Fibroblast of lung (primary cell): Measurements from ENCODE around the gene CARMIL1. TPM values are rescaled to one million over a fixed set of nuclear protein-coding genes. Genes with fewer than 3 reads are reported as not detected.
A peak's percentile ranks its signal among the peaks of the same experiment; 100 is the strongest.

Experiments used
- DNase-seq, 2 donors: peaks; one replicate each; pipeline versions ENCODE4 v3.0.0 to v3.0.0-alpha.2; 2010; ENCODE audit warnings: low read depth in 2 of 2
- H2AFZ ChIP-seq: 2 replicates; pipeline ENCODE4 v1.5.1; 2012; ENCODE audit warnings: low read length, control low read depth, inconsistent platforms
- H3K27ac ChIP-seq: 2 replicates; pipeline ENCODE4 v1.5.1; 2011; ENCODE audit warnings: low read length, control low read depth; ENCODE audit not compliant: insufficient read depth
- H3K27me3 ChIP-seq: 2 replicates; pipeline ENCODE4 v1.5.1; 2011; ENCODE audit warnings: mild to moderate bottlenecking, low read length; ENCODE audit not compliant: control insufficient read depth, insufficient read depth
- H3K36me3 ChIP-seq: 2 replicates; pipeline ENCODE4 v1.5.1; 2011; ENCODE audit warnings: low read length; ENCODE audit not compliant: control insufficient read depth, insufficient read depth
- H3K4me1 ChIP-seq: 2 replicates; pipeline ENCODE4 v1.5.1; 2011; ENCODE audit warnings: low read length; ENCODE audit not compliant: control insufficient read depth, insufficient read depth; ENCODE audit errors: extremely low read depth
- H3K4me2 ChIP-seq: 2 replicates; pipeline ENCODE4 v1.5.1; 2011; ENCODE audit warnings: low read length, control low read depth; ENCODE audit not compliant: insufficient read depth; ENCODE audit errors: extremely low read depth
- H3K4me3 ChIP-seq, 4 experiments: fragments of 200-600 bp in 1 of 4; sonication (generic) in 1 of 4; replicated peaks in 1 of 4; 2 replicates each; pipeline ENCODE4 v1.5.1; 2011 to 2016; ENCODE audit warnings: low read length in 4 of 4, low read depth in 3 of 4, mild to moderate bottlenecking in 3 of 4, control low read depth in 2 of 4, inconsistent platforms in 1 of 4, mixed read lengths in 1 of 4; ENCODE audit not compliant: insufficient read depth in 1 of 4; ENCODE audit errors: control extremely low read depth in 1 of 4
- H3K79me2 ChIP-seq: 2 replicates; pipeline ENCODE4 v1.5.1; 2012; ENCODE audit warnings: mild to moderate bottlenecking, low read length, inconsistent platforms; ENCODE audit not compliant: control insufficient read depth, insufficient read depth
- H3K9ac ChIP-seq: 2 replicates; pipeline ENCODE4 v1.5.1; 2011; ENCODE audit warnings: mild to moderate bottlenecking, low read length, control low read depth; ENCODE audit not compliant: insufficient read depth
- H3K9me3 ChIP-seq: 2 replicates; pipeline ENCODE4 v1.5.1; 2012; ENCODE audit warnings: low read depth, low read length; ENCODE audit not compliant: control insufficient read depth, insufficient read depth
- H4K20me1 ChIP-seq: 2 replicates; pipeline ENCODE4 v1.5.1; 2011; ENCODE audit warnings: low read length; ENCODE audit not compliant: control insufficient read depth, insufficient read depth; ENCODE audit errors: extremely low read depth
- CTCF ChIP-seq, 2 donors: IDR thresholded peaks in 1 of 2; conservative IDR thresholded peaks in 1 of 2; 1 replicate in 1 of 2; 2 replicates in 1 of 2; pipeline ENCODE4 v1.5.1; 2011 to 2012; ENCODE audit warnings: low read length in 2 of 2, control low read depth in 1 of 2, inconsistent platforms in 1 of 2, low read depth in 1 of 2, mild to moderate bottlenecking in 1 of 2
- EZH2 ChIP-seq: IDR thresholded peaks from 2 replicates; pipeline ENCODE4 v1.5.1; 2012; ENCODE audit warnings: low read length, control low read depth, mild to moderate bottlenecking; ENCODE audit errors: missing control alignments
- polyA plus RNA-seq, 2 donors: library from polyadenylated mRNA; depleted of rRNA in 1 of 2; stranded (reverse) in 1 of 2; unstranded in 1 of 2; fragments of >200 nt; gene quantifications; 2 replicates each; pipeline ENCODE4 v1.2.1, GENCODE V29; 2011 to 2012; ENCODE audit warnings: missing spikeins in 1 of 2
- total RNA-seq: library from RNA; depleted of rRNA; stranded (reverse); fragments of >200 nt; gene quantifications from 2 replicates; pipeline ENCODE4 v1.2.1, GENCODE V29; 2014

CARMIL1 gene
- total and polyA plus RNA-seq, 2 donors (not counting 1 experiment from before 2014, with no cell fraction given), result 10.2 to 12.5 TPM

- H3K9ac ChIP-seq, result no peak overlapping the region
- no peaks in the 10 kb centered on the region for H3K27me3 ChIP-seq
- DNase-seq, result peak in 1 of 2 donors; percentile 87
- H4K20me1 ChIP-seq, result no peaks in the 10 kb centered on the region
- TF ChIP-seq EZH2, result no peak
- no peak for TF ChIP-seq CTCF (conservative IDR thresholded peaks at IDR 0.05 in 1 of 2, IDR thresholded peaks at IDR 0.05 in 1 of 2; ENCODE audit: low read depth in 1 of 2, low read length in 2 of 2)
- H3K4me3 ChIP-seq, result no peak overlapping the region
- H3K36me3 ChIP-seq, result no peaks in the 10 kb centered on the region
- H3K27ac ChIP-seq, result no peak overlapping the region
- H3K9me3 ChIP-seq, result no peaks in the 10 kb centered on the region
- no peak overlapping the region for H3K4me2 ChIP-seq
- no peak overlapping the region for H2AFZ ChIP-seq
- no peaks in the 10 kb centered on the region for H3K79me2 ChIP-seq
- H3K4me1 ChIP-seq, result no peaks in the 10 kb centered on the region
Measured at GRCh38 chr6:25504661-25505060, 225.5 kb downstream of the CARMIL1 start.

- Histone ChIP-seq H3K27ac (no peak overlapping the region), H3K4me3 (no peak overlapping the region), H3K4me2 (no peak overlapping the region), H3K9me3 (no peaks in the 10 kb centered on the region), H4K20me1 (no peaks in the 10 kb centered on the region), H3K4me1 (no peaks in the 10 kb centered on the region), H3K79me2 (no peaks in the 10 kb centered on the region), H3K36me3 (no peaks in the 10 kb centered on the region), H3K9ac (no peak overlapping the region), H3K27me3 (no peaks in the 10 kb centered on the region), H2AFZ (no peak overlapping the region)
- no peak for DNase-seq
- TF ChIP-seq CTCF (conservative IDR thresholded peaks at IDR 0.05 in 1 of 2, IDR thresholded peaks at IDR 0.05 in 1 of 2; ENCODE audit: low read depth in 1 of 2, low read length in 2 of 2) (no peak), EZH2 (no peak)
Measured at GRCh38 chr6:25506020-25506419, 226.8 kb downstream of the CARMIL1 start.

GRCh38 chr6:25508051-25508450 is 228.9 kb downstream of the CARMIL1 start:
- Histone ChIP-seq H2AFZ (no peak overlapping the region), H3K27me3 (no peaks in the 10 kb centered on the region), H3K9me3 (no peaks in the 10 kb centered on the region), H3K27ac (no peak overlapping the region), H4K20me1 (no peaks in the 10 kb centered on the region), H3K36me3 (no peaks in the 10 kb centered on the region), H3K9ac (no peak overlapping the region), H3K4me3 (no peak overlapping the region), H3K79me2 (no peaks in the 10 kb centered on the region), H3K4me2 (no peak overlapping the region), H3K4me1 (no peaks in the 10 kb centered on the region)
- TF ChIP-seq EZH2, result no peak
- TF ChIP-seq CTCF (conservative IDR thresholded peaks at IDR 0.05 in 1 of 2, IDR thresholded peaks at IDR 0.05 in 1 of 2; ENCODE audit: low read depth in 1 of 2, low read length in 2 of 2), result no peak
- DNase-seq, result no peak
